Neural crest cell (in vitro differentiated cells): ENCODE data around the gene P2RY8. TPM values are rescaled to one million over a fixed set of nuclear protein-coding genes. Genes with fewer than 3 reads are reported as not detected.

Source experiments
- DNase-seq: peaks from one replicate; pipeline ENCODE4 v3.0.0; 2021; ENCODE audit warnings: low read depth, mixed read lengths, low spot score
- H3K27ac Mint-ChIP-seq: one replicate; pipeline ENCODE4 v1.8.0; 2021; ENCODE audit warnings: mild to moderate bottlenecking, mixed read lengths; ENCODE audit not compliant: unreplicated experiment
- H3K27me3 Mint-ChIP-seq: 2 replicates; pipeline ENCODE4 v1.8.0; 2021; ENCODE audit warnings: low read depth, mild to moderate bottlenecking, mixed read lengths
- H3K36me3 Mint-ChIP-seq: 2 replicates; pipeline ENCODE4 v1.8.0; 2021; ENCODE audit warnings: low read depth, mild to moderate bottlenecking, mixed read lengths
- H3K4me1 Mint-ChIP-seq: 2 replicates; pipeline ENCODE4 v1.8.0; 2021; ENCODE audit warnings: mixed read lengths
- H3K4me3 Mint-ChIP-seq: one replicate; pipeline ENCODE4 v1.8.0; 2021; ENCODE audit warnings: mild to moderate bottlenecking, mixed read lengths
- H3K9me3 Mint-ChIP-seq: 2 replicates; pipeline ENCODE4 v1.8.0; 2021; ENCODE audit warnings: mixed read lengths
- CTCF ChIP-seq: fragments of 200-600 bp; sonication (generic); conservative IDR thresholded peaks from 2 replicates; pipeline ENCODE4 v1.5.0; 2021; ENCODE audit warnings: antibody characterized with exemption, mild to moderate bottlenecking
- total RNA-seq: library from RNA; stranded (reverse); gene quantifications from 2 replicates; pipeline ENCODE4 v1.2.1, GENCODE V29; 2021

P2RY8 gene
- total RNA-seq, 1 donor from 2014 or later, result not detected

- TF ChIP-seq CTCF, result no peak
- no peak overlapping the region for H3K4me3 Mint-ChIP-seq
- peaks cover 3% of the 10 kb centered on the region for H3K27me3 Mint-ChIP-seq
- peaks cover 13% of the 10 kb centered on the region for H3K4me1 Mint-ChIP-seq
- no peak for DNase-seq
- H3K36me3 Mint-ChIP-seq, result peaks cover 3% of the 10 kb centered on the region
- H3K27ac Mint-ChIP-seq, result no peak overlapping the region
- peaks cover 8% of the 10 kb centered on the region for H3K9me3 Mint-ChIP-seq
These were observed 48.2 kb downstream of the P2RY8 start for GRCh38 chrX:1488745-1489144.

DNA sequence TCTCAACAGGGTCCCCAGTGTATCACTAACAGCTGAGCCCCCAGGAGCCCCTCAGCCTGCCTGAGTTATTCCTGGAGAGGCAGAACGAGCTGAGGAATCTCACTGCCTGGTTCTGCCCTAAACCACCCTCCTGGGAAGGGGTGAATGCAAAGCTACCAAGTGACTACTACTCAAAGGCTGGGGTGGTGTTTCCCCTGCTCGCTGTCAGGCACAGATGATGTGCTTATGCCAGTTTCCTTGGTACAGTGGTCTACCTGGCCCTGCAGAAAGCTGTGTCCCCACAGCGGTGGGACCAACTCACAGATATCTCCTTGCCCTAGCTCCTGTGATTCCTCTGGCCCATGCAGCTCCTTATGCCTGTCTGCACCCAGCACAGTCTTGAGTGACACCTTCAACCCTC lies 48.8 kb downstream of the P2RY8 start:
- Mint-ChIP-seq H3K27ac (no peak overlapping the region), H3K36me3 (peaks cover 3% of the 10 kb centered on the region), H3K4me3 (no peak overlapping the region), H3K27me3 (peaks cover 3% of the 10 kb centered on the region), H3K9me3 (peaks cover 8% of the 10 kb centered on the region), H3K4me1 (peaks cover 13% of the 10 kb centered on the region)
- TF ChIP-seq CTCF, result no peak
- DNase-seq, result no peak

DNA sequence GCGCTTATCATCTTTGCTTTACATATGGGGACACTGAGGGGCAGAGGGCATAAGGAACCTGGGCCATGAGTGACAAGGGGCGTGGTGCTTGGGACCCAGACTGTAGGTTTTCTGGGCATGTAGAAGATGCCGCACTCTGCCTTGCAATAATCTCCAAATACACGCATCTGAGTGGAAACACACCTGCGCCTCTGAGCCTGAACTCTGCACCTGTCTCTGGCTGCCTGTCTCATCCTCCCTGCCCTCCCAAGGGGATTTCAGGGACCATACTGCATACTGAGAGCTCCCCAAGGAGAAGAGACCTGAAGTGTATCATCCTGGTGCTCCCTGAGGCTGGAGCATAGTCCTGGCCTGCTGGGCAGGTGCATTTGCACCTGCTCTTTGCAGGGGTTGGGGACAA lies 49.6 kb downstream of the P2RY8 start:
- Mint-ChIP-seq H3K4me3 (no peak overlapping the region), H3K9me3 (peaks cover 8% of the 10 kb centered on the region), H3K27ac (peak overlapping the region; percentile 38), H3K4me1 (peaks cover 13% of the 10 kb centered on the region), H3K36me3 (peaks cover 3% of the 10 kb centered on the region), H3K27me3 (peaks cover 3% of the 10 kb centered on the region)
- TF ChIP-seq CTCF, result no peak
- no peak for DNase-seq

- Mint-ChIP-seq H3K4me3 (no peak overlapping the region), H3K27ac (no peak overlapping the region), H3K36me3 (peaks cover 3% of the 10 kb centered on the region), H3K9me3 (peaks cover 6% of the 10 kb centered on the region), H3K27me3 (peaks cover 2% of the 10 kb centered on the region), H3K4me1 (peaks cover 15% of the 10 kb centered on the region)
- no peak for TF ChIP-seq CTCF
- no peak for DNase-seq
These were observed 50.1 kb downstream of the P2RY8 start for GRCh38 chrX:1486749-1487361.

GRCh38 chrX:1486177-1486576 lies 50.8 kb downstream of the P2RY8 start:
- H3K4me1 Mint-ChIP-seq, result peaks cover 18% of the 10 kb centered on the region
- H3K4me3 Mint-ChIP-seq, result no peak overlapping the region
- no peak for TF ChIP-seq CTCF
- DNase-seq, result no peak
- no peak overlapping the region for H3K27ac Mint-ChIP-seq
- H3K36me3 Mint-ChIP-seq, result peaks cover 3% of the 10 kb centered on the region
- peaks cover 4% of the 10 kb centered on the region for H3K27me3 Mint-ChIP-seq
- peaks cover under 1% of the 10 kb centered on the region for H3K9me3 Mint-ChIP-seq
